GM18508 (cell line): ENCODE results near the gene REC8.
"Not testable (repeated sequence)": the region's sequence is repeated elsewhere in the genome, so short reads cannot be mapped to it uniquely, and the experiment has no call there.

ENCODE experiments used
- ATAC-seq: cut with Tn5 transposase; IDR thresholded peaks from one replicate; pipeline ENCODE4 v1.9.1; 2021; ENCODE audit warnings: moderate number of reproducible peaks; ENCODE audit not compliant: insufficient read depth, unreplicated experiment

Gene REC8

DNA sequence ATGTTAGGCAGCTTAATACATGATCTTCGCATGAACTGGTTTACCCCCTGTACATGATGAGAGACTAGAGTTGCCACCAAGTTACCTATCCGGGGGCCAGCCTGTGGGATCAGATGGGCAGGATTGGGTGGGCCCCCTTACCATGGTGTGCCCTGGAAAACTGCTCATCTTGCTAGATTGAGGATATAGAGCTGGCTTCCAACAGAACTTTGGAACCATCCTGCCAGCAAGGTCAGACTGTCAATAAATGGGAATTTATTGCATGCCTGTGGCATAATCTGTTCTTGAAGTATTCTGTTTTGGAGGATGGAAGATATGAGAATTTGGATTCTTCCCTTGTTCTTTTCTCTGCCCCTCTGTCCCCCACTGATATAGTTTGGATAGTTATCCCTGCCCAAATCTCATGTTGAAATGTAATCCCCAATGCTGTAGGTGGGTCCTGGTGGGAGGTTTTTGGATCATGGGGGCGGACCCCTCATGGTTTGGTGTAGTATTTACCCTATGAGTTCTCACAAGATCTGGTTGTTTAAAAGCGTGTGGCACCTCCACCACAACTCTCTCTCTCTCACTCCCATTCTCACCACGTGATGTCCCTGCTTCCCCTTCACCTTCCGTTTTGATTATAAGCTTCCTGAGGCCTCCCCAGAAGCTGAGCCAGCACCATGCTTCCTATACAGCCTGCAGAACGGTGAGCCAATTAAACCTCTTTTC lies 27.1 kb downstream of the REC8 start:
- no peak for ATAC-seq

GRCh38 chr14:24202538-24202937 lies 30.7 kb downstream of the REC8 start:
- not testable (repeated sequence) for ATAC-seq

DNA sequence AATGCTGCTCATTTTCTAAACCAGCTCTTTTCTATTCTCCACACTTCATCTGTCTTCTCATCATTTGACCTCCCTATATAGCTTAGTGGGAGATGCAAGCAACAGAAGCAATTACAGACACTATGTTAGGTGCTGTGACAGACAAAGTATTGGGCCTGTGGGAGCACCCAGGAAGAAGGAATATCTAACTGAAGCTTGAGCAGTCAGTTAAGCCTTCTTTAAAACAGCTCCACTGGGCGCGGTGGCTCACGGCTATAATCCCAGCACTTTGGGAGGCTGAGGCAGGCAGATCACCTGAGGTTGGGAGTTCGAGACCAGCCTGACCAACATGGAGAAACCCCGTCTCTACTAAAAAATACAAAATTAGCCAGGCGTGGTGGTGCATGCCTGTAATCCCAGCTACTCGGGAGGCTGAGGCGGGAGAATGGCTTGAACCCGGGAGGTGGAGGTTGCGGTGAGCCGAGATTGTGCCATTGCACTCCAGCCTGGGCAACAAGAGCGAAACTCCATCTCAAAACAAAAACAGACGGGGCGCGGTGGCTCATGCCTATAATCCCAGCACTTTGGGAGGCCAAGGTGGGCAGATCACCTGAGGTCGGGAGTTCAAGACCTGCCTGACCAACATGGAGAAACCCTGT lies 31.5 kb downstream of the REC8 start:
- ATAC-seq = not testable (repeated sequence)

DNA sequence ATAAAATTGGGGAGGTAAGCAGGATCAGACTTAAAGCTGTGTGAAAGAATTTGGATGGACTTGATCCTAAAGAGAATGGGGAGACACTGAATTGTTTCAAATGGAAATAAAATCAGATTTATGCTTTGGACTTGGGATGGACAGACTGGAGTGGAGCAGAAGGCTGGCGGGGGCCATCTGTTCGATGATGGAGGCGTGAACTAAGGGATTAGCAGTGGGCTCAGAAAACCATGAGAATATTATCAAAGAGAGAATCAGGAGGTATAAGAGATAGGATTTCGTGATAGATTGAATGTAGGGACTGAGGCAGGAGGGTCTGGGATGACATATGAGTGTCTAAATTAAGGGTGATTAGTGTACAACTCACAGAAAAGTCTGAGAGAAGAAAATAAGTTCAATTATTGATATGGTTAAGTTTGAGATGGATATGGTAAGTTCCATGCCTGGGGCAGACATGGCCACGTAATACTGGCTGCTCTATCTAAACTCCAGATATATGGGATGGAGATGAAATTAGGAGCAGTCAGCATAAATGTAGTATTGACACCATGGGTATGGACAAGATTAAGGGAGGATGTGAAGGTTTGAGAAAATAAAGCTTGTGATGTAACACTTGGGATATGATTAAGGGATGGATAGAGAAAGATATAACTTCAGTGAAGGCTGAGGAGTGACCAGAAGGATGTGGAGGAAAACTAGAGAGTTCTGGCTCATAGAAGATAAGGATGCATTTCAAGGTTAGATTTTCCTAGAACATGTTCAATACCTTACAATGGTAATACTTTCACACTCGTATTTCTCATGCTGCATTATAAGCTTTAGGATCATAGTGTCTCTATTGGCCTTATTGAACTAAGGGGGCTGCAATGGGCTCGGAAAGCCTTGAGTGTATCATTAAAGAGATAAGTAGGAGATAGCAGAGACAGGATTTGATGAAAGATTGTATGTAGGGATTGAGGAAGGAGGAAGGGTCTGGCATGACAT lies 32.6 kb downstream of the REC8 start:
- ATAC-seq = no peak

DNA sequence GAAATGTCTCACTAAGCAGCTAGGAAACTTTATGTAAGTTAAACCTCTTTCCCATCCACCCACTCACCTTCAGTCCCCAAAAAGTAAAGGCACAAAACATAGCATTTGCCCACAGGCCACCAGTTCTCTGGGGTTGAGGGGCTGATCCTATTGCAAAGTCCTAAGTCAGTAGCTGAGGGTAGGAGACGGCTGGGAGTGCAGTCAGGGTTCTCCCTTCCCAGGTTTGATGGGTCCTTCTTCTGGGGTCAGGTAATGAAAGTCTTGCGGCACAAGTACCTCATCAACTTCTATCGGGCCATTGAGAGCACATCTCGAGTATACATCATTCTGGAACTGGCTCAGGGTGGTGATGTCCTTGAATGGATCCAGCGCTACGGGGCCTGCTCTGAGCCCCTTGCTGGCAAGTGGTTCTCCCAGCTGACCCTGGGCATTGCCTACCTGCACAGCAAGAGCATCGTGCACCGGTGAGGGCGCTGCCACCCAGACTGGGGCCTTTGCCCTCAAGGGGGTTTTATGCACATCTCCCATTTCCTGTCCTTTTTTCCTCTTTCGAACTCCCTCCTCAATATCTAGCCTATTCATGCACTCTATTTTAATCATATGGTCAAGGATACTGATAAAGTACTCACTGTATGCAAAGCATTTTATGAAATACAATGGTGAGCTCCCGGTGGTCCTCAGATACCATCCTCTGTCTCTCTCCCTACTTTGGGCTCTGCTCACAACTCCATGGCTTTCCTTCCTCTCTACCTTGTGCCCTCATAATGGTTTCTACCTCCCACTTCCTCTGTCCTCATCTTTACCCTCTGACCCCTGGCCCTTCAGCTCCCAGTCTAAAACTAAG lies 34.6 kb downstream of the REC8 start:
- ATAC-seq = no peak

DNA sequence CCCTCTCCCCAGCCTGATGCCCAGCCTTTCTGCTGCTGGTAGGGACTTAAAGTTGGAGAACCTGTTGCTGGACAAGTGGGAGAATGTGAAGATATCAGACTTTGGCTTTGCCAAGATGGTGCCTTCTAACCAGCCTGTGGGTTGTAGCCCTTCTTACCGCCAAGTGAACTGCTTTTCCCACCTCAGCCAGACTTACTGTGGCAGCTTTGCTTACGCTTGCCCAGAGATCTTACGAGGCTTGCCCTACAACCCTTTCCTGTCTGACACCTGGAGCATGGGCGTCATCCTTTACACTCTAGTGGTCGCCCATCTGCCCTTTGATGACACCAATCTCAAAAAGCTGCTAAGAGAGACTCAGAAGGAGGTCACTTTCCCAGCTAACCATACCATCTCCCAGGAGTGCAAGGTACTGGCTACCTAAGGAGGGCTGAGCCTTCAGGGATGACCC lies 35.2 kb downstream of the REC8 start:
- no peak for ATAC-seq

GRCh38 chr14:24207625-24208024 lies 35.7 kb downstream of the REC8 start:
- no peak for ATAC-seq

DNA sequence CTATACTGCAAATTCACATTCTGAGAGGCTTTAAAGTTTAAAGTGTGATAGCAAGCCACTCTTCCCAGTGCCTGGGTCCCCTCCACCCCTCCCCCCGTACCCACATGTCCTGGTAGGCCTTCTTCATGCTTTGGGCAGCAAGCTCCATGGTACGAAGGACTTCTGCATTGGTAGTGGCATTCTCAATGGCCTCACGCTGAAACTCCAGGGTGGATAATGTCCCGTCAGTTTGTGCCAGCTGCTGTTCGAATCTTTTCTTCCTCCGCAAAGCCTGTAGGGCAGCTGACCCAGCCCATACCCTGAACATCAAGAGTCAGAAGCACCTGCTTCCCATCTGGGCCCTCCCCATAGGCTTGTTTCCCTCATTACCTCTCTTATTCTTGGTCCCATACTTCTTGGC lies 39.4 kb downstream of the REC8 start:
- no peak for ATAC-seq

DNA sequence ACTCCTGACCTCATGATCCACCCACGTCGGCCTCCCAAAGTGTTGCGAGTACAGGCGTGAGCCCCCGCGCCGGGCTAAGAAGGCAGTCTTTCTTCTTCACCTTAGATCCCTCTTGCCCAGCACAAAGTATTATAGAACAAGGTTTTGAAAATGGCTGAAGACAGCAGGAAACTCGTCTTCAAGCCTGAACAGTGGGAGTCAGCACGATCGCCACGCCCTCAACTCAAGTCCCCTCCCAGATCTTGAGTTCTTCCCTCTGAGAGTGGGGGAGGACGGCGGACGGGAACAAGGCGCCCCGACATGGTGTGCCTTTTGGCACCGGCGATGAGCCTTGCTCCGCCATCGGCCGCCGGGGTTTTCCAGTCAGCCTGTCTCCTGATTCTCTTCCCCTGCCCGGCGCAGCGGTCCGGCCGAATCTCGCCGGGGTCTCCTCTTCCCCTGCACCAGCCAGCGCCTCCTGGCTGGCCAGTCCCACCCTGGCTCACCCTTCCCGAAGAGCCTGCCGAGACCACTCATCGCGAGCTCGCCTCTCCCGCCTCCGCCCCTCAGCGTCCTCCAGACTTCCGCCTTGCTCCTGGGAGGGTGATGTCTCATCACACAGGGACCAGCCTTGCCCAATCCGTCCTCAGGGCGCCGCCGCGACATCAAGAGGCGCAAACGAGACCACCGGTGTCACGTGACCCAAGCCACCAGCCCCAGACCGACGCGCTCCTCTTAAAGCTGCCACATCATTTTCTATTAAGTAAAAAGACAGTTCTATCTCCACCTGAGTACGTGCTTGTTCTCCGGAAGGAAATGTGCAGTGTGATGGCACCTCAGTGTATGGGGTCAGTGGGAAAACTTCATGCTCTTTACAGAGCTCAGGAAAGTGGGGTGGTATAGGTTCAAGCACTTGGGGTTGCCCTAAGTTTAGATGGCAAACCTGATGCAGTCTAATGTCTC lies 41.3 kb downstream of the REC8 start, which contains the start of gene CHMP4A:
TSS of gene CHMP4A (minus strand) at position 565 of the 942 bp plus-strand sequence. CDS start at position 516, 49 bp downstream.
- ATAC-seq = peak; percentile 56

GRCh38 chr14:24213866-24214662 lies 42.2 kb downstream of the REC8 start:
- ATAC-seq = no peak

DNA sequence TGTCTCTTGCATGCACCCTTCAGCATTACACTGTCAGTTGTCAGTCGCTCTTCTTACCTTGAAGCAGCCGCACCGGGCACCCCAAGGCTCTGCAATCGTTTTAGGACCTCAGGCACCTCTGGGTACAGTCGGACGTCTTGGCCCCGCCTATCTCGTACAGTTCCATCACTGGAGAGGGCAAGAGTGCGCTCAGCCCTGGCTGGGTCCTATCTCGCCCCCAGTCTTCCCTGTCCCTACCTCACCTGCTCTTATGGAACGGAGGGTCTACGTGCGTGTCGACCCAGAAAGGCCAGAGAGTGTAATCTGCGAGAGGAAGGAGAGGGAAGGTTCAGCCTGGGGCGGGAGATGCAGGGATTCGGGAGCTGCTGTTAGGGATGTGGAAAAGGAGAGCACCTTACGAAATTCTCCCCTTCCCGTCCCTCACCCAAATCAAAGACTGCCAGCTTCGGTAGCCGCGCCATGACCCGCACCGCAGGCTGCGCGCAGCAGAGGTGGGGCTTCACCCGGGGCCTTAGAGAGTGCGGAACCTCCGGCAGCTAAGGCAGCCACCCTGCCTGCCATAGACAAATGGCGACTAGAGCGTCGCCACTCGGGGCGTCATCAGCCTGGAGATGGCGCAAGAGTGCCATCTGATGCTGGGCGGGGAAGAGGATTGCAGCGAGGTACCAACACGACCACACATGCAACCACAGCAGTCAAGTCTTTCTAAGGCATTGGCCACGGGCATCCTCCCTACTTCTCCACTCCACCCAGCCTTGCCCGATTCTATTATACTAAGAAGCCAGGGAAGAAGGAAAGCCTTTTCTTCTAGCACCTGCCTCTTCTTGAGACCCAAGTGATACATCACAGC lies 43.8 kb downstream of the REC8 start, which contains the start of gene MDP1:
TSS of gene MDP1 (minus strand) at position 572 of the 850 bp plus-strand sequence. CDS start at position 461, 111 bp downstream.
- peak; percentile 50 for ATAC-seq

GRCh38 chr14:24216345-24216699 lies 44.4 kb downstream of the REC8 start:
- ATAC-seq = no peak

- not testable (repeated sequence) for ATAC-seq
Observed at GRCh38 chr14:24216876-24217275, 45.0 kb downstream of the REC8 start.

- ATAC-seq = no peak
Observed at GRCh38 chr14:24219080-24219479, 47.2 kb downstream of the REC8 start.

DNA sequence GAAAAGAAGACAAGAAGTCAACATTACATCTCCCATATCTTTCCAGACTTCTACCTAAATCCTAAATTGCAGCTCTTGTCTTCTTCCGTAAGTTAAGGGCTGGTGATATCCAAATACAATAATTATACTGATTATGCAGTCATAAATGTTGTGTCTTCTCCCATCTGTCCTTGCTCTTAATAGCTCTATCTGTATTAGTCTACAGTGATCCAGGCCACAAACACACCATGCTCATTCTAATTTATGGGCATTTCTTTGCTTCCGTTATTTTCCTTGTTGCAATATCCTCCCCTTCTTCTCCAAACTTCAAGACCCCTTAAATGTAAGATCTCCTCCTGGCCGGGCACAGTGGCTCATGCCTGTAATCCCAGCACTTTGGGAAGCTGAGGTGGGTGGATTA lies 47.6 kb downstream of the REC8 start:
- ATAC-seq = no peak

DNA sequence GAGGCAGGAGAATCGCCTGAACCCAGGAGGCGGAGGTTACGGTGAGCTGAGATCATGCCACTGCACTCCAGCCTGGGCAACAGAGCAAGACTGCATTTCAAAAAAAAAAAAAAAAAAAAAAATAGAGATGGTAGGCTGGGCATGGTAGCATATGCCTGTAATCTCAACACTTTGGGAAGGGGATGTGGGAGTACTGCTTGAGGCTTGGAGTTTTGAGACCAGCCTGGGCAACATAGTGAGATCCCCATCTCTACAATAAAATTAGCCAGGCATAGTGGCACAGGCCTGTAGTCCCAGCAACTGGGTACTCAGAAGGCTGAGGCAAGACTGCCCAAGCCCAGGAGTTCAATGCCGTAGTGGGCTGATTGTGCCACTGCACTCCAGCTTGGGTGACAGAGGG lies 51.1 kb downstream of the REC8 start:
- ATAC-seq = not testable (repeated sequence)

GRCh38 chr14:24224618-24225071 lies 52.8 kb downstream of the REC8 start:
- no peak for ATAC-seq
